ENCODE results near the gene WFDC10B.

WFDC10B gene

DNA sequence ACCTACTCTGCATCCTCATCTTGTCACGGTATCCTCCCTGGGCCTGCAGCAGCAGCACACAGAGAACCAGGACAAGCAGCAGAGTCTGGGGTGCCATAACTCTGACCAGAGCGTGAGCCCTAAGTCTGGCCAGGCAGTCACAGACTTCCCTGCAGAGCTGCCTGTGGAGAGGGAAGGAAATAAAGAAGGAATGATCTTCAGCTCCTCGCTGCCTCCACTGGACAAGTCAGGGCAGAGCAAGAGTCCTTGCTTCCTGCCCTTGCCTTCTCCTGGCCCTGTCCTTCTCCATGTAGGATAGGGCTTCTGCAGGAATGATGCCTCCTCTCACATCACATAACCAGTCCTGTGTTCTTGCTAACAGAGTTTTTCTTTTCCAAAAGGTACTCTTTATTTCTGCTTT is 18.9 kb downstream of the WFDC10B start:
- POLR2A ChIA-PET, result no interaction called here
- no peaks in the 10 kb centered on the region for H3K36me3 ChIP-seq (ENCODE audit: control insufficient read depth in 2 of 2, insufficient read depth in 1 of 2, low read length in 2 of 2)
- no peak overlapping the region for H3K27ac ChIP-seq (ENCODE audit: extremely low read depth, low read depth, low read length)
- H3K4me3 ChIP-seq (ENCODE audit: low read depth, low read length), result no peak overlapping the region
- CTCF ChIA-PET, result interaction anchor here (0.6 to 2.2 kb wide), 4 partner anchors 9 to 85 kb away, joined by 4 to 14 read pairs (median 4); no protein-coding TSS in a partner anchor
- H3K4me1 ChIP-seq (ENCODE audit: control insufficient read depth, insufficient read depth, low read length), result no peaks in the 10 kb centered on the region
- H3K9me3 ChIP-seq (ENCODE audit: control insufficient read depth, insufficient read depth, low read depth, low read length), result no peaks in the 10 kb centered on the region
- TF ChIP-seq SP7 (tag by site-specific recombination; IDR thresholded peaks at IDR 0.05), result no peak
- TF ChIP-seq, protein P1, sequence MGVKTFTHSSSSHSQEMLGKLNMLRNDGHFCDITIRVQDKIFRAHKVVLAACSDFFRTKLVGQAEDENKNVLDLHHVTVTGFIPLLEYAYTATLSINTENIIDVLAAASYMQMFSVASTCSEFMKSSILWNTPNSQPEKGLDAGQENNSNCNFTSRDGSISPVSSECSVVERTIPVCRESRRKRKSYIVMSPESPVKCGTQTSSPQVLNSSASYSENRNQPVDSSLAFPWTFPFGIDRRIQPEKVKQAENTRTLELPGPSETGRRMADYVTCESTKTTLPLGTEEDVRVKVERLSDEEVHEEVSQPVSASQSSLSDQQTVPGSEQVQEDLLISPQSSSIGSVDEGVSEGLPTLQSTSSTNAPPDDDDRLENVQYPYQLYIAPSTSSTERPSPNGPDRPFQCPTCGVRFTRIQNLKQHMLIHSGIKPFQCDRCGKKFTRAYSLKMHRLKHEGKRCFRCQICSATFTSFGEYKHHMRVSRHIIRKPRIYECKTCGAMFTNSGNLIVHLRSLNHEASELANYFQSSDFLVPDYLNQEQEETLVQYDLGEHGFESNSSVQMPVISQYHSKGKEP (tag by site-specific recombination; IDR thresholded peaks at IDR 0.05), result no peak
- no peak for TF ChIP-seq ZNF501 (tag by site-specific recombination; IDR thresholded peaks at IDR 0.05)
- no peak for TF ChIP-seq ZNF701 (tag by site-specific recombination; IDR thresholded peaks at IDR 0.05)
- TF ChIP-seq ZNF202 (tag by site-specific recombination; IDR thresholded peaks at IDR 0.05; ENCODE audit: borderline replicate concordance), result no peak
- TF ChIP-seq, protein P2, sequence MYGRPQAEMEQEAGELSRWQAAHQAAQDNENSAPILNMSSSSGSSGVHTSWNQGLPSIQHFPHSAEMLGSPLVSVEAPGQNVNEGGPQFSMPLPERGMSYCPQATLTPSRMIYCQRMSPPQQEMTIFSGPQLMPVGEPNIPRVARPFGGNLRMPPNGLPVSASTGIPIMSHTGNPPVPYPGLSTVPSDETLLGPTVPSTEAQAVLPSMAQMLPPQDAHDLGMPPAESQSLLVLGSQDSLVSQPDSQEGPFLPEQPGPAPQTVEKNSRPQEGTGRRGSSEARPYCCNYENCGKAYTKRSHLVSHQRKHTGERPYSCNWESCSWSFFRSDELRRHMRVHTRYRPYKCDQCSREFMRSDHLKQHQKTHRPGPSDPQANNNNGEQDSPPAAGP (tag by site-specific recombination; IDR thresholded peaks at IDR 0.05), result no peak

DNA sequence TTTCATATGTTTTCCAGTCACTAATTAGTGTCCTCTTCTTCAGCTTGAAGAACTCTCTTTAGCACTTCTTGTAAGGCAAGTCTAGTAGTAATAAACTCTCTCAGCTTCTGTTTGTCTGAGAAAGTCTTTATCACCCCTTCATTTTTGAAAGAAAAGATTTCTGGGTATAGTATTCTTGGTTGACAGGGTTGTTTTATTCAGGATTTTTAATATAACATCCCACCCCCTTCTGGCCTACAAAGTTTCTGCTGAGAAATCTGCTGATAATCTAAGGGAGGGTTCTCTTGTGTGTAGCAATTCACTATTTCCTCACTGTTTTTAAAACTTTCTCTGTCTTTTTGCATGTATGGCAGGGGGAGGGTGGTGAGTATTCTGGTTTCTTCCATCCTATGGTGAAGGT is 25.2 kb downstream of the WFDC10B start:
- CTCF ChIA-PET, result no interaction called here

DNA sequence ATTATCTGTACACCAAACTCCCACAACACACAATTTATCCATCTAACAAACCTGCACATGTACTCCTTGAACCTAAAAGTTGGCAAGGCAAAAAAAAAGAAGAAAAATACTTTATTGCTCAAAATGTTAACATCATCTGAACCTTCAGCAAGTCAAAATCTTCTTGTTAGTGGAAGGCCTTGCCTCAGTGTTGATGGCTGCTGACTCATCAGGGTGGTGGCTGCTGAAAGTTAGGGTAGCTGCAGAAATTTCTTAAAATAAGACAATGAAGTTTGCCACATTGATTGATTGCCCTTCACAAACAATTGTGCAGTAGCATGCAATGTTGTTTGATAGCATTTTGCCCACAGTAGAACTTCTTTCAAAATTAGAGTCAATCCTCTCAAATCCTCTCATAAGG is 32.1 kb downstream of the WFDC10B start:
- no peak for TF ChIP-seq ZNF521 (tag by site-specific recombination; IDR thresholded peaks at IDR 0.05)
- no peak for TF ChIP-seq ZNF2 (tag by site-specific recombination; IDR thresholded peaks at IDR 0.05)
- no peak for TF ChIP-seq ZNF202 (tag by site-specific recombination; IDR thresholded peaks at IDR 0.05; ENCODE audit: borderline replicate concordance)
- TF ChIP-seq, protein P3, sequence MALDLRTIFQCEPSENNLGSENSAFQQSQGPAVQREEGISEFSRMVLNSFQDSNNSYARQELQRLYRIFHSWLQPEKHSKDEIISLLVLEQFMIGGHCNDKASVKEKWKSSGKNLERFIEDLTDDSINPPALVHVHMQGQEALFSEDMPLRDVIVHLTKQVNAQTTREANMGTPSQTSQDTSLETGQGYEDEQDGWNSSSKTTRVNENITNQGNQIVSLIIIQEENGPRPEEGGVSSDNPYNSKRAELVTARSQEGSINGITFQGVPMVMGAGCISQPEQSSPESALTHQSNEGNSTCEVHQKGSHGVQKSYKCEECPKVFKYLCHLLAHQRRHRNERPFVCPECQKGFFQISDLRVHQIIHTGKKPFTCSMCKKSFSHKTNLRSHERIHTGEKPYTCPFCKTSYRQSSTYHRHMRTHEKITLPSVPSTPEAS (tag by site-specific recombination; IDR thresholded peaks at IDR 0.05), result no peak
- TF ChIP-seq ZNF10 (tag by site-specific recombination; IDR thresholded peaks at IDR 0.05), result no peak
- Histone ChIP-seq H3K9me3 (ENCODE audit: control insufficient read depth, insufficient read depth, low read depth, low read length) (no peaks in the 10 kb centered on the region), H3K4me3 (ENCODE audit: low read depth, low read length) (no peak overlapping the region), H3K27ac (ENCODE audit: extremely low read depth, low read depth, low read length) (no peak overlapping the region), H3K36me3 (ENCODE audit: control insufficient read depth in 2 of 2, insufficient read depth in 1 of 2, low read length in 2 of 2) (no peaks in the 10 kb centered on the region), H3K4me1 (ENCODE audit: control insufficient read depth, insufficient read depth, low read length) (no peaks in the 10 kb centered on the region)
- POLR2A ChIA-PET, result no interaction called here
- CTCF ChIA-PET, result interaction anchor here (1.9 kb wide), 1 partner anchor 98 kb away, joined by 9 read pairs; no protein-coding TSS in a partner anchor

More for the DNA sequence above, 25.2 kb downstream of the WFDC10B start:
- no peaks in the 10 kb centered on the region for H3K36me3 ChIP-seq (ENCODE audit: control insufficient read depth in 2 of 2, insufficient read depth in 1 of 2, low read length in 2 of 2)
- no peaks in the 10 kb centered on the region for H3K9me3 ChIP-seq (ENCODE audit: control insufficient read depth, insufficient read depth, low read depth, low read length)
- TF ChIP-seq SETDB1 (IDR thresholded peaks at IDR 0.05; ENCODE audit: insufficient read length, low read length) (peak; percentile 91), ZSCAN30 (tag by site-specific recombination; IDR thresholded peaks at IDR 0.05) (no peak)
- no peaks in the 10 kb centered on the region for H3K4me1 ChIP-seq (ENCODE audit: control insufficient read depth, insufficient read depth, low read length)
- no peak overlapping the region for H3K27ac ChIP-seq (ENCODE audit: extremely low read depth, low read depth, low read length)
- POLR2A ChIA-PET, result no interaction called here
- H3K4me3 ChIP-seq (ENCODE audit: low read depth, low read length), result no peak overlapping the region

DNA sequence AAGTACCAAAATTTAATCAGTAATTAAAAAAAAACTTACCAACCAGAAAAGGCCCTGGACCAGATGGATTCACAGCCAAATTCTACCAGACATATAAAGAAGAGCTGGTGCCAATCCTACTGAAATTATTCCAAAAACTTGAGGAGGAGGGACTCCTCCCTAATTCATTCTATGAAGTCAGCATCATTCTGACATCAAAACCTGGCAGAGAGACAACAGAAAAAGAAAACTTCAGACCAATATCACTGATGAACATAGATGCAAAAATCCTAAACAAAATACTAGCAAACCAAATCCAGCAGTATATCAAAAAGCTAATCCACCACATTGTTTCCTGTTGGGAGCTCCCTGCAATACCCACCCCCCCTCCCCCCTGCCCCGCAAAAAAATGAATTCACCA is 34.7 kb downstream of the WFDC10B start, which contains the start of gene WFDC11:
Gene WFDC11, minus strand, starts transcription at position 101 of the 400 bp plus-strand sequence. CDS start 19,639 bp downstream, outside the sequence.
- no peaks in the 10 kb centered on the region for H3K9me3 ChIP-seq (ENCODE audit: control insufficient read depth, insufficient read depth, low read depth, low read length)
- ChIA-PET CTCF (interaction anchor here (1.0 kb wide), 1 partner anchor 41 kb away, joined by 3 read pairs; the partner anchor contains the start of gene WFDC10A), POLR2A (no interaction called here)
- no peak for TF ChIP-seq KLF16 (tag by site-specific recombination; IDR thresholded peaks at IDR 0.05)
- no peak for TF ChIP-seq RBAK (tag by site-specific recombination; IDR thresholded peaks at IDR 0.05)
- TF ChIP-seq ZNF768 (tag by site-specific recombination; IDR thresholded peaks at IDR 0.05), result no peak
- TF ChIP-seq, protein P4, sequence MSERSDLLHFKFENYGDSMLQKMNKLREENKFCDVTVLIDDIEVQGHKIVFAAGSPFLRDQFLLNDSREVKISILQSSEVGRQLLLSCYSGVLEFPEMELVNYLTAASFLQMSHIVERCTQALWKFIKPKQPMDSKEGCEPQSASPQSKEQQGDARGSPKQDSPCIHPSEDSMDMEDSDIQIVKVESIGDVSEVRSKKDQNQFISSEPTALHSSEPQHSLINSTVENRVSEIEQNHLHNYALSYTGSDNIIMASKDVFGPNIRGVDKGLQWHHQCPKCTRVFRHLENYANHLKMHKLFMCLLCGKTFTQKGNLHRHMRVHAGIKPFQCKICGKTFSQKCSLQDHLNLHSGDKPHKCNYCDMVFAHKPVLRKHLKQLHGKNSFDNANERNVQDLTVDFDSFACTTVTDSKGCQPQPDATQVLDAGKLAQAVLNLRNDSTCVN (tag by site-specific recombination; optimal IDR thresholded peaks at IDR 0.05), result no peak
- TF ChIP-seq ZNF664 (tag by site-specific recombination; IDR thresholded peaks at IDR 0.05), result no peak
- no peaks in the 10 kb centered on the region for H3K36me3 ChIP-seq (ENCODE audit: control insufficient read depth in 2 of 2, insufficient read depth in 1 of 2, low read length in 2 of 2)
- no peak within 1 kb of the TSS for H3K4me3 ChIP-seq (ENCODE audit: low read depth, low read length)
- H3K4me1 ChIP-seq (ENCODE audit: control insufficient read depth, insufficient read depth, low read length), result no peaks in the 10 kb centered on the region
- H3K27ac ChIP-seq (ENCODE audit: extremely low read depth, low read depth, low read length), result no peak within 1 kb of the TSS
